ENCODE results near the gene DNAI1. TPM values are rescaled to one million over a fixed set of nuclear protein-coding genes. Genes with fewer than 3 reads are reported as not detected.

Gene DNAI1
- total and polyA plus RNA-seq, 2 of the 4 experiments (the other 2 are of a cell fraction): not detected

DNA sequence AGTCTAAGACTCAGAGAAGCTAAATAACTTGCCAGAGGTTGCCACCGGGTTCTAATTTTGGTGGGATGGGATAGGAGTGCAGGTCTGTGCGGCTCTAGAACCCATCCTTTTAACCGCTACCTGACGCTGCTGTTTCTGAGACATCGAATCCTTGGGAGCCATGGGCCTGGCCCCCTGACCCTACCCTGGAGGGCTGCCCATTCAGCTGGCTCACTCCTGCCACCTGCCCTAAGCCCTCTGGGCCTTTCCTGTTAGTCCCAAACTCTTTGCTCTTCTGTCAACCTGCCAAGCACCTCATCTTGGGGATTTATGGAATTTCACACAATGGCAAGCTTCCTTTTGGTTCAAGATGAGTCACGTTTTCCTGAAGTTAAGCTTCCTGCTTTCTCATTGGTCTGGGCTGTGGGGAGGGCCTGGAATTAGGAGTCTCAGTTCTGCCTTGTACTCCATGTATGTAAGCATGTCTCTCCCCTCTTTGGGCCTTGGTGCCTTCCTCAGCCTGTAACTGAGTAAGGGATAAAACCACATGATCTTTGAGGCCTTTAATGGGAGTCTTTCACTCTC, 37.6 kb downstream of the DNAI1 start:
- POLR2A ChIA-PET (ENCODE audit: unreplicated experiment): no interaction called here
- no peak overlapping the region for H2AK5ac ChIP-seq (ENCODE audit: low read depth, low read length)
- H4K8ac ChIP-seq (ENCODE audit: low read depth in 2 of 2, low read length in 2 of 2): no peak overlapping the region
- in situ Hi-C loops (cut with MboI; ENCODE audit: low sequenced_read_pairs) (loop anchor here (10.0 kb wide), 1 partner anchor 61 kb away; no protein-coding TSS in a partner anchor), intact Hi-C loops (cut with micrococcal nuclease) (no loop called here), dilution Hi-C loops (cut with HindIII; ENCODE audit: low sequenced_read_pairs, unreplicated experiment) (no loop called here)
- CTCF ChIA-PET: no interaction called here
- H3K18ac ChIP-seq (ENCODE audit: low read depth, low read length): no peak overlapping the region
- H3K4me1 ChIP-seq (ENCODE audit: control insufficient read depth, insufficient read depth, low read length): no peaks in the 10 kb centered on the region
- no peak overlapping the region for H3K4ac ChIP-seq (ENCODE audit: low read depth, low read length)
- no peak overlapping the region for H3K9ac ChIP-seq (ENCODE audit: low read depth, low read length)
- H3K9me1 ChIP-seq (ENCODE audit: insufficient read depth, low read length): no peaks in the 10 kb centered on the region
- no peaks in the 10 kb centered on the region for H4K20me1 ChIP-seq (ENCODE audit: insufficient read depth, low read length)
- no TSS peak for BruUV-seq (replicated peaks)
- H4K91ac ChIP-seq (ENCODE audit: insufficient read depth, low read depth, low read length): no peak overlapping the region
- H3K4me2 ChIP-seq (ENCODE audit: low read depth, low read length): no peak overlapping the region
- no peak overlapping the region for H2BK5ac ChIP-seq (ENCODE audit: low read depth, low read length, poor library complexity, severe bottlenecking)
- DNase-seq (no peak), ATAC-seq (ENCODE audit: low read depth) (no peak)
- peaks cover 28% of the 10 kb centered on the region for H3K27me3 ChIP-seq (ENCODE audit: control insufficient read depth, insufficient read depth, low read length)
- no peaks in the 10 kb centered on the region for H3K36me3 ChIP-seq (ENCODE audit: control insufficient read depth, insufficient read depth, low read length)
- no peak overlapping the region for H2BK20ac ChIP-seq (ENCODE audit: low read depth, low read length)
- H3K56ac ChIP-seq (ENCODE audit: extremely low read depth, insufficient read depth, low read length): no peak overlapping the region
- no peak overlapping the region for H3K4me3 ChIP-seq (ENCODE audit: insufficient read depth, low read depth, low read length)
- H3K27ac ChIP-seq (ENCODE audit: insufficient read depth, low read length): no peak overlapping the region
- H3K9me3 ChIP-seq (ENCODE audit: control insufficient read depth, insufficient read depth, low read length): no peaks in the 10 kb centered on the region
- no peak overlapping the region for H3K14ac ChIP-seq (replicated peaks; ENCODE audit: low read depth, low read length)
- no peak overlapping the region for H3K23ac ChIP-seq (ENCODE audit: low read depth, low read length)
- H2BK120ac ChIP-seq (ENCODE audit: low read depth, low read length): no peak overlapping the region
- no peak overlapping the region for H4K5ac ChIP-seq (ENCODE audit: low read depth, low read length)
- H2AFZ ChIP-seq (replicated peaks; ENCODE audit: low read length, poor library complexity): no peak overlapping the region
- H2AK9ac ChIP-seq (replicated peaks; ENCODE audit: low read depth, low read length, poor library complexity): no peak overlapping the region
- H2BK15ac ChIP-seq (ENCODE audit: low read depth, low read length): no peak overlapping the region
- H3K79me1 ChIP-seq (ENCODE audit: low read depth in 1 of 2, low read length in 2 of 2): no peaks in the 10 kb centered on the region
- no peak for TF ChIP-seq CTCF (conservative IDR thresholded peaks at IDR 0.05; ENCODE audit: low read depth, low read length)
- no peak for TF ChIP-seq SMC3 (IDR thresholded peaks at IDR 0.05; ENCODE audit: low read depth, low read length)
- no peak for TF ChIP-seq CHD1 (IDR thresholded peaks at IDR 0.05; ENCODE audit: low read depth, low read length)
- TF ChIP-seq, protein P1, sequence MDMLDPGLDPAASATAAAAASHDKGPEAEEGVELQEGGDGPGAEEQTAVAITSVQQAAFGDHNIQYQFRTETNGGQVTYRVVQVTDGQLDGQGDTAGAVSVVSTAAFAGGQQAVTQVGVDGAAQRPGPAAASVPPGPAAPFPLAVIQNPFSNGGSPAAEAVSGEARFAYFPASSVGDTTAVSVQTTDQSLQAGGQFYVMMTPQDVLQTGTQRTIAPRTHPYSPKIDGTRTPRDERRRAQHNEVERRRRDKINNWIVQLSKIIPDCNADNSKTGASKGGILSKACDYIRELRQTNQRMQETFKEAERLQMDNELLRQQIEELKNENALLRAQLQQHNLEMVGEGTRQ (IDR thresholded peaks at IDR 0.05; ENCODE audit: low read depth, low read length): no peak
- no peak for TF ChIP-seq RCOR1 (IDR thresholded peaks at IDR 0.05; ENCODE audit: insufficient replicate concordance, low read length)
- no peak for TF ChIP-seq BHLHE40 (IDR thresholded peaks at IDR 0.05; ENCODE audit: low read depth, low read length)
- TF ChIP-seq MXI1 (IDR thresholded peaks at IDR 0.05; ENCODE audit: borderline replicate concordance, low read depth, low read length): no peak
- TF ChIP-seq POLR2A (IDR thresholded peaks at IDR 0.05; ENCODE audit: low read depth, low read length): no peak
- TF ChIP-seq MAFK (IDR thresholded peaks at IDR 0.05; ENCODE audit: low read depth, low read length): no peak
- TF ChIP-seq NFE2L2 (IDR thresholded peaks at IDR 0.05; ENCODE audit: low read depth, low read length): no peak
- TF ChIP-seq RFX5 (IDR thresholded peaks at IDR 0.05; ENCODE audit: low read depth, low read length): no peak
- no peak for TF ChIP-seq RAD21 (IDR thresholded peaks at IDR 0.05; ENCODE audit: low read length)
- WGBS, 2 experiments (ENCODE audit: extremely low coverage in 2 of 2, insufficient read length in 1 of 2): 100% methylated on average over 1 of the region's 6 CpGs; no CpG with 5 or more reads in 1 of the 2 experiments

All from IMR-90 (cell line).